HG03457 (cell line): ENCODE results near the gene STOX1.
"Not testable (repeated sequence)": the region's sequence is repeated elsewhere in the genome, so short reads cannot be mapped to it uniquely, and the experiment has no call there.

ENCODE experiments used
- ATAC-seq: cut with Tn5 transposase; IDR thresholded peaks from one replicate; pipeline ENCODE4 v1.9.1; 2021; ENCODE audit warnings: moderate number of reproducible peaks; ENCODE audit not compliant: unreplicated experiment

The STOX1 gene

DNA sequence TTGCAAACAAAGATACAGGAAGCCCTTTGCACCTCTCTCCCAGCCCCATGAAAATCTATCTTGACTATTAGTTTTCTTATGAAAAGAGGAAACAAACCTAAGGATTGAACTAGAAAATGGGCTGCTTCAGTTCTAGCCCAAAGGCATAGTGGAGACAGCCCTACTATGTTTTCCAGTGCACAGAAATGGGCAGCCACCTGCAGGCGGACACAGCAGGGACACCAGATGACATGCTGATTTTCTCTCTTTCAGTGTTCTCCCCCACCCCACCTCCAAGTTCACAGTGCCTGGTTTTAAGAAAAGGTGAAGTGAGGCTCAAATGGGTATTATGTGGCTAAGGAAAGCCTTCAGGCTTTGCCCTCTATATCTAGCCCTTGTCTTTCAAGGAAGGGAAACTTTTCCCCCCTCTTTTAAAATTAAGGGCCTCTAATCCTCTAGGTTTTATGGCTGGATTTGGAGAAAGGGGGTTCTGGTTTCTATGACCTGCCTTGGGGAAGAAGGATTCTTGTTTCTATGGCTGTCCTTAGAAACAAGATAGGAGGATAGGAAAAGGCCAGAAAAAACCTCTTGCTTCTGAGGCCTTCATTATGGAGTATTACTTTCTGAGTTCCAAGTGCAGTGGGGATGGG is 50.3 kb downstream of the STOX1 start:
- no peak for ATAC-seq

DNA sequence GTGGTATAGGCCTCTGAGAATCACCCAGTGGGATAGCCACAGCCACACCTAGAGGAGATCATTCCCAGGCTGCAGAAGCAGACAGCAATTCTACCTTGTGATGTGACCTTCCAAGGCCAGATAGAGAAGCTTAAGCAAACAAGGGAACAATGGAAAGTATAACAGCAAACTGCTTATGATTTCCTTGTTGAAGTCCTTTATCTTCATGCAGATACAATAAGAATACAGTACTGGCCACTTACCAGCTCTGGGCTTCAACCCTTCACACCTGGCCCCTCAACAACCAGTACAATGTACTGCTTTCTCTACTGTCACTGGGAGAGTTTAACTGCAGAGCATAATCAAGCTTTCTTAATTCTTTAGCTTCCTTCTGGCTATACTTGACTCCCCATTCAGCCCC is 51.2 kb downstream of the STOX1 start:
- no peak for ATAC-seq

DNA sequence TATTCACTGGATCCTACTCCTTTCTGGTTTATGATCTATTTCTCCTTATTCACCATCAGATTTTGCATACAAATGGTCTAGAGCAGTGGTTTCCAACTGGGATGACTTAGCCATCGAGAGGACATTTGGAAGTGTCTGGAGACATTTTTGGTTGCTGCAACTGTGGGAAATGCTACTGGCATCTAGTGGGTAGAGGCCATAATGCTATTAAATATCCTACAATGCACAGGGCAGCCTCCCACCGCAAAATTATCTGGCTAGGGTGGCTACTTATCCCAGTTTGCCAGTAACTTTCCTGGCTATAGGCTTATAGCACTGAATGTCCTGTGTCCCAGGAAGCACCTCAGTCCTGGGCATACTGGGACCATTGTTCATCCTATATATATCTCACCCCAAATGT is 52.3 kb downstream of the STOX1 start:
- ATAC-seq: no peak

DNA sequence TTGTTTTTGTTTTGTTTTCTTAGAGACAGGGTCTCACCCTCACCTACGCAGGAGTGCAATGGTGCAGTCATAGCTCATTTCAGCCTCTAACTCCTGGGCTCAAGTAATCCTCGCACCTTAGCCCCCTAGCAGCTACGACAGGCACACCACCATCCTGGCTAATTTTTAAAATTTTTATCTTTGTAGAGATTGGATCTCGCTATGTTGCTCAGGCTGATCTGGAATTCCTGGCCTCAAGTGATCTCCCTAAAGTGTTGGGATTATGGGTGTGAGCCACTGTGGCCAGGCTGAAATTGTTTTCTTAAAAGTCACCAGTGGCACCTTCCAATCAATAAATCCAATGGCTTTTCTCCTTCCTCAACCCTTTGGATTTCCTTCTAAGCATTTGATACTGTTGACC is 52.9 kb downstream of the STOX1 start:
- no peak for ATAC-seq

DNA sequence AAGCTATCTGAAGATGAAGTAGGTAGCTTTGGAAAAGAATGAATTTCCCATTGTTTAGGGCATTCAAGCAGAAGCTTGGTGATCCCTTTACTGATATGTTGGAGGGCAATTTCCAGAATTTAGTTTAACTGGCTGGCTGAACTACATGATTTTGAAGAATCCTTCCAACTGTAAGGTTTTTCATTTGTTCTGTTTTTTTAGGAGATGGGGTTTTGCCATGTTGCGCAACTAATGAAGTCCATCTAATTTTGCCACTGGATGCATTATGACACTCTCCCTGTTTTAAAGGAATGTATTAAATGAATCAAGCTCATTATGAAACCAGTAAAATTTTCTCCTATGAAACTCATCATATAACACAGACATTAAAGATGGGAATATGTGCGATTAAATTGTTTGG is 67.7 kb downstream of the STOX1 start:
- ATAC-seq: no peak

DNA sequence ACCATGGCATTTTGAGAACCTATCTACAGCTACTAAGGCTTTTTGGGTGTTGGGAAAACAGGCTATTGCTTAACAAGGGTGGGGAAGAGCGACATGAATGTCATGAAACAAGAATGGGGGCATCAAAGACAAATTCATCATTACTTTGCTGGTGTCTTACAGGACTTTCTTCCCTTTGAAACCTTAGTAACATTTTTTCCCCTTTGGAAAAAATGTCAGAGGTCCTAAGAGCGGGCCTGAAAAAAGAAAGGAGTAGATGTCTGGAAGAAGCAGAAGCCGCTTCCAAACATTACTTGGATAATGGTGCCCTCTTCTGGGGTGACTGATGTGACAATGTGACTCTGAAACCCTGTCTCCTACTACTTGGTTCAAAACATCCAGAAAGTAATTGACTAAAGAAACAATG is 70.0 kb downstream of the STOX1 start:
- ATAC-seq: no peak

DNA sequence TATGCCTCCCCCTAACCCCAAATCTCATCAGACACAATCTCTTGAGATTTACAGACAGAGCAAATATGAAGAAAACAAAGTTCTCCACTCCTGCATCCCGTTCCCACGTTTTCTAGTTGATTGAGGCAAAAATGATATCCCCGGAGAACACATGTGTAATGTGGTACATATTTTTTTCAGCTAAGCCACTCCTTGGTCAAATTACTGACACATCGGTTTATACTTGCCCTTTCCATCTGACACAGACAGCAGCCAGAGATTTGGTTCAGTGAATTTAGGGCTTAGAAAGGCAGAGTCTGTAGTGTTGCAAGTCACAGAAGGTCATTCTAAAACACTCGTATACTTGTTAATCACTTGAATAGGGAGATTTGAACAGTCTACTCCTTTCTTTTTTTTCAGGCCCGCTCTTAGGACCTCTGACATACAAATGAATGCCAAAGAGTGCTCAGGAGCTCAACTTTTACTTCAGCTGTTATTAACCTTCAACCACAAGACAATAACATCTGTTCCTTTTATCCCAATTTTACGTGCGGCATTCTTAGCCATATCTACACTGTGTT is 71.9 kb downstream of the STOX1 start:
- no peak for ATAC-seq

DNA sequence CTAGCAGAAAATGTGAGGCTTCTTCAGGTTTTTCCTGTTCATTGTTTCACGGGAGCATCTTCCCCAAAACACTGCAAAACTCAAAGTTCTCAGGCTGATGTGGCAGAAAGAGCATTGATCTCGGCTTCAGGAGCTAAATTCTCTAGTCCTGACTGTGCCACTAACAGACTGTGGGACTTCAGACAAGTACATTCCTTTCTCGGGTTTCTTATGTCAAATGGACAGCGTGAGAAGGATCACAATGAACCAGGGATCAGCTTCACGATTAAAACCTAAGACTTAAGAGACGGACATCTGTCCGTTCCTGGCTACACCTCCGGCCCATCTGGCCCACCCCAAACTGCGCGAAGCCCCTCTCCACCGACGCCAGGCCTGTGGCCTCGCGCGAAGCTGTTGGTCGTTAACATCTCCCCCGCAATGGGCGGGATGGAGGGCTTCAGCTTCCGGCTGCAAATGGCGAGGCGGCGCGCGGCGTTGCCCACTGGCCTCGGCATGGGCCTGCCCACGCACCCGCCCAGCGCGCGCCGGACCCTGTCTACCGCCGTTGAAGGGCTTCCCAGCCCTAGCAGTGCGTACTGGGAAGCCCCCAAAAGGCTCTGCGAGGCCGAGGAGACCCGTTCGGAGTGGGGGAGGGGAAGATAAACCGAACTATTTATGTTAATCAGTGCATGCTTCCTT is 73.2 kb downstream of the STOX1 start:
- no peak for ATAC-seq

DNA sequence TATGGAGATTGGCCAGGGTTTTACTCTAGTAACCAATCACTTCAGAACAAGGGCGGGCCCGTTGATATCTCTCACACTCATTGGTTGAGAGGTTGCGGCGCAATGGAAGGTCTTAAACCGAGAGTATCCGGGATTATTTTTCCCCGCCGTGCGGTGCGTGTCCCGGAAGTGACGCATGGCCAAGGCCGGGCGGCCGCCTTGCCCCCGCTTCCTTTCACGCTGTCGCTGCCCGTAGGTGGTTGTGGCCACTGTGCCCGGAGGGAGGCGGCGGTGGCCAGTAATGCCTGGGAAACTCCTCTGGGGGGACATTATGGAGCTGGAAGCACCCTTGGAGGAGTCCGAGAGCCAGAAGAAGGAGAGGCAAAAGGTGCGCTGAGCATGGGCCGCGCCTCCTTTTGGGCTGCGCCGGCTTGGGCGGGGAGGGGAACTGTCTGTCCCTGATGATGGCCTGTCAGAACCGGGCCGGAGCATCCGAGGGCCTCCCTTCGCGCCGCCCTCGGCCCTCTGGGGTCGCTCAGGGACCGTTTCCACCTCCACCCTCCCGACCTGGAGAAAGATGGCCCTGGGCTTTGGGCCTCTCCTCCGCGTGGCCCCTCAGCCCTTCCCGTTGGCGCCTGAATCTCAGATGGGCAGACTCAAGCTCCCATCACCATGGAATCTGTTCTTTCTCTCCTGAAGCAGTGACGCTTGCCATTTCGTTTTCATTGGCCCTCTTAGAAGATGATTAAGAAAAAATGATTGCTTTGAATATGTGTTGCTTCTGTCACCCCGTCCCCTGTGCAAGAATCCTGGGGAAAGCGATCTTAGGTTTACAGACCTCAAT is 74.0 kb downstream of the STOX1 start, which contains the start of gene DDX50:
Gene DDX50, plus strand, starts transcription at position 211 of the 823 bp plus-strand sequence. Its CDS starts 70 bp downstream, at position 281.
- ATAC-seq: peak; percentile 98

DNA sequence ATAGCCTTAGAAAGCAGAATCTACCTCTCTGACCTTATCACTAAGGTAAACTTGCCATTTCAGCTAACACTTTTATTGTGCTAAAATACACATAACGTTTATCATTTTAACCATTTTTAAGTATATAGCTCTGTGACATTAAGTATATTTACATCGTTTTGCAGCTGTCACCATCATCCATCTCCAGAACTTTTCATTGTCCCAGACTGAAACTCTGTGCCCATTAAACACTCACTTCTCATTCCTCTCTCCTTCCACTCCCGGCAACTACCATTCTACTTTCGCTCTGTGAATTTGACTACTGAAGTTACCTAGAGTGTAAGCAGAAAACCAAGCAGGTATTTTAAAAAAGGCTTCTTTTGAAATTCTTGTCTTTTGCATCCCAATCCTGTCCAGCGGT is 75.1 kb downstream of the STOX1 start:
- no peak for ATAC-seq

DNA sequence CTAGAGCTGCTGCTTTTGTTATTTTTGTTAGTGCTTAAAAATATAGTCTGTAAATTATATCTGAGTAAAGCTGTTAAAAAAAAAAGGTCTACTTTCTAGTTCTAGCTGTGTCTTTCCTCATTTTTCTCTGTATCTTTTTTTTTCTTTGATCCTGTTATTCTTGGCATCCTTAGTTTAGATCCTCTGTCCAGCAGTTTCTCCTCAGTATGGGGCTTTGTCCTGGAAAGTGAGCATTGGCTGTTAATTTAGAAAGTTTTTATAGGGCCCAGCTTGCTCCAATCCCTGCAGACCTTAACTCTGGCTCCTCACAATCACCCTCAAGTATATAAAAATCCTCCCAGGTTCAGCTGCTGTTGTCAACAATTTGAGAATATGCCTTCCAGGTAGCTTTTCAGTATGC is 97.3 kb downstream of the STOX1 start:
- no peak for ATAC-seq

DNA sequence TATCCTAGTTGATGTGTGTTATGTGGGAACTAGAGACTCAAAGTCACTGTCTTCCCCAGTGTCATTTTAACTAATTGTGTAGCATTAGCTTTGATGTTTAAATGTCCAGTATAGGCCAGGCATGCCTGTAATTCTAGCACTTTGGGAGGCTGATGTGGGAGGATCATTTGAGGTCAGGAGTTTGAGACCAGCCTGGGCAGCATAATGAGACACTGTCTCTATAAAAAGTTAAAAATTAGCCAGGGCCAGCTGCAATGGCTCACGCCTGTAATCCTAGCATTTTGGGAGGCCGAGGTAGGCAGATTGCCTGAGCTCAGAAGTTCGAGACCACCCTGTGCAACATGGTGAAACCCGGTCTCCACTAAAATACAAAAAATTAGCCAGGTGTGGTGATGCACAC is 98.2 kb downstream of the STOX1 start:
- ATAC-seq: no peak

DNA sequence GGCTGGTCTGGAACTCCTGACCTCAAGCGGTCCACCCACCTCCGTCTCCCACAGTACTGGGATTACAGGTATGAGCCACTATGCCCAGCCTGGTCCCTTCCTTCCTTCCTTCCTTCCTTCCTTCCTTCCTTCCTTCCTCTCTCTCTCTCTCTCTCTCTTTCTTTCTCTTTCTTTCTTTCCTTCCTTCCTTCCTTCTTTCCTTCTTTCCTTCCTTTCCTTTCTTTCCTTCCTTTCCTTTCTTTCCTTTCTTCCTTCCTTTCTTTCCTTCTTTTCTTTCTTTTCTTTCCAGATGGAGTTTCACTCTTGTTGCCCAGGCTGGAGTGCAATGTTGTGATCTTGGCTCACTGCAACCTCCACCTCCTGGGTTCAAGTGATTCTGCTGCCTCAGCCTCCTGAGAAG is 101.8 kb downstream of the STOX1 start:
- not testable (repeated sequence) for ATAC-seq

DNA sequence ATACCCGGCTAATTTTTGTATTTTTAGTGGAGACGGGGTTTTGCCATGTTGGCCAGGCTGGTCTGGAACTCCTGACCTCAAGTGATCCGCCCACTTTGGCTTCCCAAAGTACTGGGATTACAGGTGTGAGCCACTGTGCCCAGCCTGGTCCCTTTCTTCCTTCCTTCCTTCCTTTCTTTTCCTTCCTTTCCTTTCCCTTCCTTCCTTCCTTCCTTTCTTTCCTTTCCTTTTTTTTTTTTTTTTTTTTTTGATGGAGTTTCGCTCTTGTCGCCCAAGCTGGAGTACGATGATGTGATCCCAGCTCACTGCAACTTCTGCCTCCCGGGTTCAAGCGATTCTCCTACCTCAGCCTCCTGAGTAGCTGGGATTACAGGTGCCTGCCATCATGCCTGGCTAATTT is 102.6 kb downstream of the STOX1 start:
- not testable (repeated sequence) for ATAC-seq

DNA sequence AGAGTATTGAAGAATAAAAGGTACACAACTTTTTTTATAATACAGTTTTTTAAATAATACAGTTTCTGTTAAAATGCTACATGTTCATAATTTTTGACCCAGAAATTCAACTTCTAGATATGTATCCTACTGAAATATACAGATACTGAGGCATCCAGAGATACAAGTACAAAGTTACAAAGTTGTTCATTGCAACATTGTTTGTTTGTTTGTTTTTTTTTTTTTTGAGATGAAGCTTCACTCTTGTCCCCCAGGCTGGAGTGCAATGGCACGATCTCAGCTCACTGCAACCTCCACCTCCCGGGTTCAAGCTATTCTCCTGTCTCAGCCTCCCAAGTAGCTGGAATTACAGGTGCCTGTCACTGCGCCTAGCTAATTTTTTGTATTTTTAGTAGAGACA is 105.5 kb downstream of the STOX1 start:
- not testable (repeated sequence) for ATAC-seq

DNA sequence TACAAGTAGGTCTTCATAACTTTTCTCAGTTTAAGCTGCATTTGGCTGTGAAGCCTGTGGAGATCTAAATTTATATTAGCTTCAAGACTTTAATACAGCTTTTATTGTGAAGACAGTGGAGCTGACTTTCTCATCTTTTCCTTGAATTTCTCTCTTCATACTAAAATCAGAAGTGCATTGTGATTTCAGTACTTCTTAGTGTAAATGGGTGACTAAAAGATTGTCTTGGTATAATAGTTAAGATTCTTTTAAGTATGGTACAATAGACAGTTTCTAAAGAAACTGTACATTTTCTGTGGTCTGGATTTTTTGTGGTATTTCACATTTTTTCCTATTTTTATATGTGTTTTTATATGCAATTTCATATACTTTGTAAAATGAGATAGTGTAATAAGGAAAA is 107.7 kb downstream of the STOX1 start:
- no peak for ATAC-seq

DNA sequence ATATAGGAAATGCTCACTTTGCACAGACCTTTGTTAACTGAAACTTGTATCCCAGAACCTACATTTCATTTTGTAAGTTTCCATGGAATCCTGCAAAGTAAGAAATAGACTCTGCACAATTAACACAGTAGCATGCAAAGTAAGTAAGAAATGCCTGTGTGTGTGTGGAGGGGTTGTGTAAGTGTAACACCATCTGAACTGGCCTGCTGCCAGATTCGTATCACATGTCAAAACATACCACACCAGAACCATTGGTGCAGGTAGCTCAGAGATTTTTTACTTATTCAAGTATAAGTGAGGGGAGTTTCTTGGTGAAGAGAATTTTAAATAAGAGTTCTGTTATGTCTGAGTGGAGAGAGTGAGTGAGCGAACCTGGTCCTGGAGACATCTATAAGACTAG is 110.8 kb downstream of the STOX1 start:
- ATAC-seq: no peak

DNA sequence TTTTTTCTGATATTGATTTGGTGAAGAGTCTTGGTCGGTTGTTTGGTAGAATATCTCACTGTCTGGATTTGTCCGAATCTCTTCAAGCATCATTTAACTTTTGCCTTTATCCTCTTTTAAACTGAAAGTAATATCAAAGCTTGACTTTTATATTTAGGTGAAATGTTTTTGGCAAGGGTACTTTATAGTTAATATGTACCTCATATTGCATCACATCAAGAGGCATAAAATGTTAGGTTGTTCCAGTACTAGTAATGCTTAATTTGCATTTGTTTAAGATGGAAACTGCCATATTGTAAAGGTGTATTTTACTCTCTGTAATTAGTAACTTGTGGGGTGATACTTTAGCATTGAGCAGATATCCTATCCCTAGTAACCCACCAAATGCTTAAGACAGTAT is 111.6 kb downstream of the STOX1 start:
- ATAC-seq: no peak

DNA sequence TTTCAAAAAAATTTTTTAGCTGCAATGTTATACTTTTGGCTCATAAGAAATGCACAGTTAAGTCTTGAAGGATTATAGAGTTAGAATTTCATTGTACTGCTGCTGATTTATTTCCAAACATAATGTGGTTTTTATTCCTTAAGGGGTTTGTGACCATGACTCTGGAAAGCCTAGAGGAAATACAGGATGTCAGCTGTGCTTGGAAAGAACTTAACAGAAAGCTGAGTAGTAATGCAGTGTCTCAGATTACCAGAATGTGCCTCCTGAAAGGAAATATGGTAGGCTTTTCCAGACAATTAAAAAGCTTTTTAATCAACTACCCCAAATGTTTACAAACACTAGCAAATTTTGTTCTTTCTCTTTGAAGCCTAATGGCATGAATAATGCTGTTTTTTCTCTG is 113.6 kb downstream of the STOX1 start:
- ATAC-seq: not testable (repeated sequence)
